Measurements from ENCODE around the gene LRP8.

DNA sequence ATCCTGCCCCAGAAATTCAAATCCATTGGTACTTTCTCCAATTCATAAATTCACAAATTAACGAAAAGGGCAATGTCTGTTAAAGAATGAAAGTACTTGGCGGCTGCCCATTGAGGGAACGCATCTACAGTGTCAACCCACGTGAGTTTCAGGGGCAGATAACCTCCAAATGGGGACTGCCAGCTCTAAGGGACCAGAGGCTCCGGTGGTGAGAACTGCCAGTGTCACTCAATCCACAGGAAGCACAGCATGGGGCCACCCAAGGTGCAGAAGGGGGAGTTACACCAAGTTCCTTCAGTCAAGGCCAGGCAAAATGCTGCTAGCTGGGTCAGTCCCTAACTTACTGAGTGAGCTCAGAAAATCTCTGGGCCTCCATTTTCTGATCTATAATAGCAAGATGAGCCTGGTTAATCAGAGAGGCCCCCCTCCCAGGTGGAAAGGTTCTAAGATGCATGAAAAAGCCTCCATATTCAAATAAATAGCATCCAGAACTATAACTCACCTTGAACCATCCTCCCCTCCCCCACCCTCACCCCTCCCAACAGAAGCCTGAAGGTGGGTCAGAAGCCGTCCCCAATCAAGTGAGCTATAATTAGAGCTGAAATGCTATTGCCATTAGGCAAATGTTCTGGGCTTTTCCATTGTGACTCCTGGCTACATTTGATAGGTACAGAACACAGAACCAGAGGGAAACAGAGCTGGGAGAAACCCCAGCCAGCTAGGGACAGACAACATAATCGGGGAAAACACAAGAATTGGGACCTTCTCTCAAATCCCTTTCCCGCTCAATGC, 41.7 kb downstream of the LRP8 start:
- TF ChIP-seq, protein P1, sequence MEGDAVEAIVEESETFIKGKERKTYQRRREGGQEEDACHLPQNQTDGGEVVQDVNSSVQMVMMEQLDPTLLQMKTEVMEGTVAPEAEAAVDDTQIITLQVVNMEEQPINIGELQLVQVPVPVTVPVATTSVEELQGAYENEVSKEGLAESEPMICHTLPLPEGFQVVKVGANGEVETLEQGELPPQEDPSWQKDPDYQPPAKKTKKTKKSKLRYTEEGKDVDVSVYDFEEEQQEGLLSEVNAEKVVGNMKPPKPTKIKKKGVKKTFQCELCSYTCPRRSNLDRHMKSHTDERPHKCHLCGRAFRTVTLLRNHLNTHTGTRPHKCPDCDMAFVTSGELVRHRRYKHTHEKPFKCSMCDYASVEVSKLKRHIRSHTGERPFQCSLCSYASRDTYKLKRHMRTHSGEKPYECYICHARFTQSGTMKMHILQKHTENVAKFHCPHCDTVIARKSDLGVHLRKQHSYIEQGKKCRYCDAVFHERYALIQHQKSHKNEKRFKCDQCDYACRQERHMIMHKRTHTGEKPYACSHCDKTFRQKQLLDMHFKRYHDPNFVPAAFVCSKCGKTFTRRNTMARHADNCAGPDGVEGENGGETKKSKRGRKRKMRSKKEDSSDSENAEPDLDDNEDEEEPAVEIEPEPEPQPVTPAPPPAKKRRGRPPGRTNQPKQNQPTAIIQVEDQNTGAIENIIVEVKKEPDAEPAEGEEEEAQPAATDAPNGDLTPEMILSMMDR (IDR thresholded peaks at IDR 0.05): no peak
- no peak for TF ChIP-seq POLR2A (IDR thresholded peaks at IDR 0.05)
